SU-DHL-6 (cell line): ENCODE results near the gene NME3.

Experiments
- H2AFZ ChIP-seq: fragments of 200-600 bp; sonication (generic); 2 replicates; pipeline ENCODE4 v1.6.1; 2014; ENCODE audit warnings: low read depth, mild to moderate bottlenecking, moderate library complexity, mixed read lengths, antibody characterized with exemption, low read length; ENCODE audit not compliant: severe bottlenecking
- H3F3A ChIP-seq: fragments of 200-600 bp; shearing (Covaris generic); 2 replicates; pipeline ENCODE4 v1.6.0; 2016; ENCODE audit warnings: antibody characterized with exemption, mild to moderate bottlenecking; ENCODE audit not compliant: insufficient read depth
- H3K27ac ChIP-seq: fragments of 200-600 bp; sonication (generic); 2 replicates; pipeline ENCODE4 v1.5.1; 2016; ENCODE audit warnings: low read depth, mild to moderate bottlenecking, low read length, moderate library complexity, mixed read lengths
- H3K27me3 ChIP-seq: fragments of 200-600 bp; sonication (generic), shearing (Covaris generic); 2 replicates; pipeline ENCODE4 v1.6.0; 2014; ENCODE audit warnings: mild to moderate bottlenecking, low read length
- H3K36me3 ChIP-seq: fragments of 200-600 bp; sonication (generic); 2 replicates; pipeline ENCODE4 v1.6.1; 2014; ENCODE audit warnings: mild to moderate bottlenecking, low read length, mixed read lengths
- H3K4me2 ChIP-seq: fragments of 300-600, 200-600 bp; shearing (Covaris generic), sonication (generic); 2 replicates; pipeline ENCODE4 v1.6.0; 2014; ENCODE audit warnings: low read length, low read depth, mild to moderate bottlenecking; ENCODE audit not compliant: poor library complexity, severe bottlenecking
- H3K4me3 ChIP-seq: fragments of 200-600 bp; sonication (generic); 2 replicates; pipeline ENCODE4 v1.5.1; 2014; ENCODE audit warnings: antibody characterized with exemption, low read length, mild to moderate bottlenecking, mixed read lengths; ENCODE audit not compliant: insufficient read depth, poor library complexity, severe bottlenecking
- H3K79me2 ChIP-seq: fragments of 200-600 bp; sonication (generic); 2 replicates; pipeline ENCODE4 v1.6.1; 2014; ENCODE audit warnings: mild to moderate bottlenecking, low read length, moderate library complexity; ENCODE audit not compliant: insufficient read depth
- H3K9ac ChIP-seq: fragments of 200-600 bp; sonication (generic); 2 replicates; pipeline ENCODE4 v1.7.0; 2014; ENCODE audit warnings: mild to moderate bottlenecking, low read length
- H3K9me2 ChIP-seq: fragments of 200-600 bp; sonication (generic); replicated peaks from 2 replicates; pipeline ENCODE4 v1.6.1; 2014; ENCODE audit warnings: low read length; ENCODE audit not compliant: insufficient read depth
- H3K9me3 ChIP-seq: fragments of 200-600 bp; sonication (generic); 2 replicates; pipeline ENCODE4 v1.6.1; 2014; ENCODE audit warnings: low read length, mixed read lengths; ENCODE audit not compliant: insufficient read depth
- H4K20me1 ChIP-seq: fragments of 200-600 bp; sonication (generic); 2 replicates; pipeline ENCODE4 v1.6.1; 2014; ENCODE audit warnings: low read depth, mild to moderate bottlenecking, antibody characterized with exemption, low read length, moderate library complexity, mixed read lengths
- EZH2phosphoT487 ChIP-seq: fragments of 200-600 bp; sonication (generic), shearing (Covaris generic); conservative IDR thresholded peaks from 2 replicates; pipeline ENCODE4 v1.6.1; 2018; ENCODE audit warnings: mild to moderate bottlenecking, antibody characterized with exemption, low read length, moderate library complexity, mixed read lengths
- TF ChIP-seq, protein P1 (sequence below): fragments of 200-600 bp; sonication (generic); IDR thresholded peaks from one replicate; pipeline ENCODE4 v1.5.1; 2017; ENCODE audit warnings: antibody characterized with exemption, mild to moderate bottlenecking, low read length, moderate library complexity; ENCODE audit not compliant: insufficient read depth, poor library complexity, severe bottlenecking

The NME3 gene

DNA sequence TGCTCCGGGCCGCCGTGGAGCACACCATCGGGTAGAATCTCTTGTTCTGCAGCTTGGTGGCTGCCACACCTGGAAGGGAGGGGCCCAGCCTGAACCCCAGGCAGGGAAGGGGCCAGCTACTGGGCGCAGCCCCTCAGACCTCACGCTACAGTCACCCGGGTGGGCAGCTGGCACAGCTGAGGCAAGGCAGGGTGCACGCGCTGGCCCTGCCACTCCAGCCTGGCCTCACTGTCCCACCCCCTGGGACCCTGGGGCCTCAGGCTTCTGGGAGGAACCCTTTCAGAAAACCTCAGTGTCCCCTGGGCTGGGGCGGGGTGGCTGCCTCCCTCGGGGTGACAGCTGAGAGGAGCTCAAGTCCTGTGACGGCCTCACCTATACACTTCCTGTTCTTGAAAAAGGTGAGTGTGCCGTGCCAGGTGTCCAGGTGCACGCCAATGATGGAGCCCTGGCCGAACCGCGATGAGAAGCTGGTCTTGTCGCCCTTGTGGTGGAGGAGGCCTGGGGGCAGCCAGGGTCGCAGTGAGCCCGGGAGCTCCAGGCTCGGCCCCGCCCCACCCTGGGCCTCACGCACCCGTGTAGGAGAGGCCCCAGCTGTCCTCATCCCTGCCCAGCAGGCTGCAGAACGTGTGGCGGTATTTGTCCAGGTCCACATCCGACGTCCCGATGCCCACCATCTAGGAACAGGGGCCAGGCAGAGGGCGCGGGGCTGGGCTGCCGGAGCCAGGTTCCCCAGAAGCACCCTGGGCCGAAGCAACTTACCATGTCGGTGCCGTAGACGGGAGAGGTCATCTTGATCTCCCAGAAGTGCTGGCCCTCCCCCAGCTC is 6.2 kb upstream of the NME3 start:
- no peaks in the 10 kb centered on the region for H3F3A ChIP-seq
- no peaks in the 10 kb centered on the region for H3K36me3 ChIP-seq
- H4K20me1 ChIP-seq: no peaks in the 10 kb centered on the region
- H3K27ac ChIP-seq: no peak overlapping the region
- no peaks in the 10 kb centered on the region for H3K9me2 ChIP-seq
- H2AFZ ChIP-seq: no peak overlapping the region
- TF ChIP-seq, protein P1, sequence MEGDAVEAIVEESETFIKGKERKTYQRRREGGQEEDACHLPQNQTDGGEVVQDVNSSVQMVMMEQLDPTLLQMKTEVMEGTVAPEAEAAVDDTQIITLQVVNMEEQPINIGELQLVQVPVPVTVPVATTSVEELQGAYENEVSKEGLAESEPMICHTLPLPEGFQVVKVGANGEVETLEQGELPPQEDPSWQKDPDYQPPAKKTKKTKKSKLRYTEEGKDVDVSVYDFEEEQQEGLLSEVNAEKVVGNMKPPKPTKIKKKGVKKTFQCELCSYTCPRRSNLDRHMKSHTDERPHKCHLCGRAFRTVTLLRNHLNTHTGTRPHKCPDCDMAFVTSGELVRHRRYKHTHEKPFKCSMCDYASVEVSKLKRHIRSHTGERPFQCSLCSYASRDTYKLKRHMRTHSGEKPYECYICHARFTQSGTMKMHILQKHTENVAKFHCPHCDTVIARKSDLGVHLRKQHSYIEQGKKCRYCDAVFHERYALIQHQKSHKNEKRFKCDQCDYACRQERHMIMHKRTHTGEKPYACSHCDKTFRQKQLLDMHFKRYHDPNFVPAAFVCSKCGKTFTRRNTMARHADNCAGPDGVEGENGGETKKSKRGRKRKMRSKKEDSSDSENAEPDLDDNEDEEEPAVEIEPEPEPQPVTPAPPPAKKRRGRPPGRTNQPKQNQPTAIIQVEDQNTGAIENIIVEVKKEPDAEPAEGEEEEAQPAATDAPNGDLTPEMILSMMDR: no peak
- no peak for TF ChIP-seq EZH2phosphoT487
- H3K9me3 ChIP-seq: no peaks in the 10 kb centered on the region
- no peak overlapping the region for H3K4me2 ChIP-seq
- H3K79me2 ChIP-seq: peaks cover 8% of the 10 kb centered on the region; the same call in 1 of the 2 replicates
- no peak overlapping the region for H3K4me3 ChIP-seq
- no peak overlapping the region for H3K9ac ChIP-seq
- H3K27me3 ChIP-seq: no peaks in the 10 kb centered on the region

DNA sequence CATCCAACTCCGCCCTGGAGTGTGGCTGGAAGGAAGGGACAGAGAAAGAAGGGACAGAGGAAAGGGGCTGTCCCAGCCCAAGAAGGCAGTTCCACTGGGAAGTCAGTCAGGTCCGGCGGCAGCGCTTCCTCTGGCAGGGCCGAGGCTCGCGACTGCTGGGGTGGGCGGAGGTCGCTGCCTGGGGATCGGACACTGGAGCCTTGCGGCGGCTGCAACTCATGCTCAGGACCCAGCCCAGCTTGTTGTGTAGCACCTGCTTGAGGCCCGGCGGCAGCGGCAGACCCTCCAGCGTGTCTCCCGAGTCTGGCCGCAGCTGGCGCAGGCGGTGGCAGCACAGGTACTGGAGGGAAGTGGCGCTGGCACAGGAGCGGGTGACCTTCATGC is 5.6 kb upstream of the NME3 start:
- Histone ChIP-seq H3K9me3 (no peaks in the 10 kb centered on the region), H3K27ac (no peak overlapping the region), H3K36me3 (no peaks in the 10 kb centered on the region), H3K9ac (no peak overlapping the region), H3K27me3 (no peaks in the 10 kb centered on the region), H2AFZ (no peak overlapping the region), H3K79me2 (peaks cover 14% of the 10 kb centered on the region), H4K20me1 (no peaks in the 10 kb centered on the region), H3K4me2 (no peak overlapping the region), H3K4me3 (no peak overlapping the region), H3K9me2 (no peaks in the 10 kb centered on the region), H3F3A (peaks cover 6% of the 10 kb centered on the region; the same call in 1 of the 2 replicates)
- TF ChIP-seq EZH2phosphoT487: no peak
- TF ChIP-seq, protein P1: no peak

GRCh38 chr16:1776672-1776955 is 5.3 kb upstream of the NME3 start:
- peaks cover 9% of the 10 kb centered on the region; the same call in 1 of the 2 replicates for H3F3A ChIP-seq
- TF ChIP-seq, protein P1: no peak
- no peak for TF ChIP-seq EZH2phosphoT487
- H3K4me3 ChIP-seq: no peak overlapping the region
- H3K9me2 ChIP-seq: no peaks in the 10 kb centered on the region
- no peak overlapping the region for H2AFZ ChIP-seq
- no peaks in the 10 kb centered on the region for H3K9me3 ChIP-seq
- H3K9ac ChIP-seq: no peak overlapping the region
- H3K27me3 ChIP-seq: no peaks in the 10 kb centered on the region
- H3K4me2 ChIP-seq: no peak overlapping the region
- no peaks in the 10 kb centered on the region for H4K20me1 ChIP-seq
- no peak overlapping the region for H3K27ac ChIP-seq
- H3K79me2 ChIP-seq: peaks cover 16% of the 10 kb centered on the region
- no peaks in the 10 kb centered on the region for H3K36me3 ChIP-seq
